Measurements from ENCODE around the gene CSF1.

DNA sequence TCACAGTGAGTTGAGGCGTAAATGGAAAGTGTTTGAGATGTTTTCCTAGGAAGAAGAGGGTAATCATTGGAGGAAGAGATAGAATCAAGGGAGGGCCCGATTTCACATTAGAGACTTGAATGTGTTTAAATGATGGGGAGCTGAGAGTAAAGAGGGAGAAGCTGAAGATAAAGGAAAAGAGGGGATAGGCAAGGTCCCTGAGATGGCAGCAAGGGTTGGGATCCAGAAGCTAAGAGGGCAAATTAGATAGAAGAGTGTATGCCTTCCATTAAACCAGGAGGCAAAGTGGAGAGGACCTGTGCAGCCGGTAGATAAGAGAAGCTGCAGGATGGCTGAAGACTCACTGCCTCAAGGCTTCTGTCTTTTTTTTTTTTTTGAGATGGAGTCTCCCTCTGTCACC, 21.6 kb upstream of the CSF1 start:
- TF ChIP-seq POLR2A (IDR thresholded peaks at IDR 0.05): no peak
- TF ChIP-seq, protein P1, sequence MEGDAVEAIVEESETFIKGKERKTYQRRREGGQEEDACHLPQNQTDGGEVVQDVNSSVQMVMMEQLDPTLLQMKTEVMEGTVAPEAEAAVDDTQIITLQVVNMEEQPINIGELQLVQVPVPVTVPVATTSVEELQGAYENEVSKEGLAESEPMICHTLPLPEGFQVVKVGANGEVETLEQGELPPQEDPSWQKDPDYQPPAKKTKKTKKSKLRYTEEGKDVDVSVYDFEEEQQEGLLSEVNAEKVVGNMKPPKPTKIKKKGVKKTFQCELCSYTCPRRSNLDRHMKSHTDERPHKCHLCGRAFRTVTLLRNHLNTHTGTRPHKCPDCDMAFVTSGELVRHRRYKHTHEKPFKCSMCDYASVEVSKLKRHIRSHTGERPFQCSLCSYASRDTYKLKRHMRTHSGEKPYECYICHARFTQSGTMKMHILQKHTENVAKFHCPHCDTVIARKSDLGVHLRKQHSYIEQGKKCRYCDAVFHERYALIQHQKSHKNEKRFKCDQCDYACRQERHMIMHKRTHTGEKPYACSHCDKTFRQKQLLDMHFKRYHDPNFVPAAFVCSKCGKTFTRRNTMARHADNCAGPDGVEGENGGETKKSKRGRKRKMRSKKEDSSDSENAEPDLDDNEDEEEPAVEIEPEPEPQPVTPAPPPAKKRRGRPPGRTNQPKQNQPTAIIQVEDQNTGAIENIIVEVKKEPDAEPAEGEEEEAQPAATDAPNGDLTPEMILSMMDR (IDR thresholded peaks at IDR 0.05): no peak
